ENCODE measurements around the gene CPNE5.

DNA sequence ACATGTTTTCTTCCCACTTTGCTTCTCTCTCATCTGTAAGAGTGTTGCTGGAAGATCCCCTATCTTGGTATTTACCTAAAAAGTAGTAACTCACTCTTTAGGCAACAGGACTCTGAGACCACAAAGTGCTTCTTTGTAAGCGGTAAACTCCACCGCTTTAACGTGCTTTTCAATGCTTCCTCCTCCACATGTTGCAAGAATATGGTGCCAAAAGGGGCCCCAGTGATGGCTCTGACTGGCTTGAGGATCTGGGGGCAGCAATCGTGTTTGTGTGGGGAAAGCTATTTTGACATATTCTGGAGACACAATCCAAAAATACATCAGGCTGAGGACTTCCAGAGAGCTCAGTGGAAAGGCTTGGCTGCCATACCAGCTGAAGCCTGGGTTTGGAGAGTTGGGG is 12.4 kb upstream of the CPNE5 start:
- TF ChIP-seq, protein P1, sequence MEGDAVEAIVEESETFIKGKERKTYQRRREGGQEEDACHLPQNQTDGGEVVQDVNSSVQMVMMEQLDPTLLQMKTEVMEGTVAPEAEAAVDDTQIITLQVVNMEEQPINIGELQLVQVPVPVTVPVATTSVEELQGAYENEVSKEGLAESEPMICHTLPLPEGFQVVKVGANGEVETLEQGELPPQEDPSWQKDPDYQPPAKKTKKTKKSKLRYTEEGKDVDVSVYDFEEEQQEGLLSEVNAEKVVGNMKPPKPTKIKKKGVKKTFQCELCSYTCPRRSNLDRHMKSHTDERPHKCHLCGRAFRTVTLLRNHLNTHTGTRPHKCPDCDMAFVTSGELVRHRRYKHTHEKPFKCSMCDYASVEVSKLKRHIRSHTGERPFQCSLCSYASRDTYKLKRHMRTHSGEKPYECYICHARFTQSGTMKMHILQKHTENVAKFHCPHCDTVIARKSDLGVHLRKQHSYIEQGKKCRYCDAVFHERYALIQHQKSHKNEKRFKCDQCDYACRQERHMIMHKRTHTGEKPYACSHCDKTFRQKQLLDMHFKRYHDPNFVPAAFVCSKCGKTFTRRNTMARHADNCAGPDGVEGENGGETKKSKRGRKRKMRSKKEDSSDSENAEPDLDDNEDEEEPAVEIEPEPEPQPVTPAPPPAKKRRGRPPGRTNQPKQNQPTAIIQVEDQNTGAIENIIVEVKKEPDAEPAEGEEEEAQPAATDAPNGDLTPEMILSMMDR (conservative IDR thresholded peaks at IDR 0.05), result no peak
- no peak for TF ChIP-seq ZFX (IDR thresholded peaks at IDR 0.05)
